Measurements from ENCODE around the gene GADD45G.

DNA sequence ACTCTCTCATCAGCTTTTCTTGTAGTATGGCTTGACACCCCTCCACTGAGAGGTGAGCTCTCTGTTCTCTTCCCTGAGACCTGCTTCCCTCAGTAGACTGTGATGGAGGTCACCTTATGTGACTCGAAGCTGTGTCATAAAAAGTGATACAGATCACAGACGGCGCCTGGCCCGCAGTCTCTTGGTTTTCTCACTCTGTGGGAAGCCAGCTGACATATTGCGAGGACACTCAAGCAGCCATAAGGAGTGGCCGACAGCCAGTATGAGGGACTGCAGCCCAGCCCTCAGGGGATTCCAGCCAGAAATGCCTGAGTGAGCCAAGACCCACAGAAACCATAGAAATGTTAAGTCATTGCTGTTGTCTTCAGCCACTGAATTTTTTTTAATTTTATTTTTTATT, 38.0 kb downstream of the GADD45G start:
- TF ChIP-seq ETV6 (CRISPR knock-in tag; IDR thresholded peaks at IDR 0.05) = no peak
- TF ChIP-seq JUN (CRISPR knock-in tag; IDR thresholded peaks at IDR 0.05) = no peak
- TF ChIP-seq, protein P1, sequence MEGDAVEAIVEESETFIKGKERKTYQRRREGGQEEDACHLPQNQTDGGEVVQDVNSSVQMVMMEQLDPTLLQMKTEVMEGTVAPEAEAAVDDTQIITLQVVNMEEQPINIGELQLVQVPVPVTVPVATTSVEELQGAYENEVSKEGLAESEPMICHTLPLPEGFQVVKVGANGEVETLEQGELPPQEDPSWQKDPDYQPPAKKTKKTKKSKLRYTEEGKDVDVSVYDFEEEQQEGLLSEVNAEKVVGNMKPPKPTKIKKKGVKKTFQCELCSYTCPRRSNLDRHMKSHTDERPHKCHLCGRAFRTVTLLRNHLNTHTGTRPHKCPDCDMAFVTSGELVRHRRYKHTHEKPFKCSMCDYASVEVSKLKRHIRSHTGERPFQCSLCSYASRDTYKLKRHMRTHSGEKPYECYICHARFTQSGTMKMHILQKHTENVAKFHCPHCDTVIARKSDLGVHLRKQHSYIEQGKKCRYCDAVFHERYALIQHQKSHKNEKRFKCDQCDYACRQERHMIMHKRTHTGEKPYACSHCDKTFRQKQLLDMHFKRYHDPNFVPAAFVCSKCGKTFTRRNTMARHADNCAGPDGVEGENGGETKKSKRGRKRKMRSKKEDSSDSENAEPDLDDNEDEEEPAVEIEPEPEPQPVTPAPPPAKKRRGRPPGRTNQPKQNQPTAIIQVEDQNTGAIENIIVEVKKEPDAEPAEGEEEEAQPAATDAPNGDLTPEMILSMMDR (IDR thresholded peaks at IDR 0.05) = no peak
- no peak for TF ChIP-seq JAZF1 (CRISPR knock-in tag; IDR thresholded peaks at IDR 0.05)
- TF ChIP-seq TCF7 (CRISPR knock-in tag; IDR thresholded peaks at IDR 0.05; ENCODE audit: low read depth) = no peak
- TF ChIP-seq, protein P2, sequence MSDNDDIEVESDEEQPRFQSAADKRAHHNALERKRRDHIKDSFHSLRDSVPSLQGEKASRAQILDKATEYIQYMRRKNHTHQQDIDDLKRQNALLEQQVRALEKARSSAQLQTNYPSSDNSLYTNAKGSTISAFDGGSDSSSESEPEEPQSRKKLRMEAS (CRISPR knock-in tag; IDR thresholded peaks at IDR 0.05) = no peak
- no peak for TF ChIP-seq OVOL2 (CRISPR knock-in tag; IDR thresholded peaks at IDR 0.05; ENCODE audit: borderline replicate concordance)
- no peak for TF ChIP-seq SMAD4 (CRISPR knock-in tag; IDR thresholded peaks at IDR 0.05)
- TF ChIP-seq NR3C1 (CRISPR knock-in tag; conservative IDR thresholded peaks at IDR 0.05; ENCODE audit: low read depth) = no peak
- TF ChIP-seq, protein P3, sequence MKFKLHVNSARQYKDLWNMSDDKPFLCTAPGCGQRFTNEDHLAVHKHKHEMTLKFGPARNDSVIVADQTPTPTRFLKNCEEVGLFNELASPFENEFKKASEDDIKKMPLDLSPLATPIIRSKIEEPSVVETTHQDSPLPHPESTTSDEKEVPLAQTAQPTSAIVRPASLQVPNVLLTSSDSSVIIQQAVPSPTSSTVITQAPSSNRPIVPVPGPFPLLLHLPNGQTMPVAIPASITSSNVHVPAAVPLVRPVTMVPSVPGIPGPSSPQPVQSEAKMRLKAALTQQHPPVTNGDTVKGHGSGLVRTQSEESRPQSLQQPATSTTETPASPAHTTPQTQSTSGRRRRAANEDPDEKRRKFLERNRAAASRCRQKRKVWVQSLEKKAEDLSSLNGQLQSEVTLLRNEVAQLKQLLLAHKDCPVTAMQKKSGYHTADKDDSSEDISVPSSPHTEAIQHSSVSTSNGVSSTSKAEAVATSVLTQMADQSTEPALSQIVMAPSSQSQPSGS (CRISPR knock-in tag; IDR thresholded peaks at IDR 0.05; ENCODE audit: borderline replicate concordance, low read depth) = no peak
- no peak for TF ChIP-seq GABPB1 (CRISPR knock-in tag; IDR thresholded peaks at IDR 0.05)
- TF ChIP-seq NFYB (CRISPR knock-in tag; conservative IDR thresholded peaks at IDR 0.05; ENCODE audit: low read depth) = no peak
- TF ChIP-seq, protein P4, sequence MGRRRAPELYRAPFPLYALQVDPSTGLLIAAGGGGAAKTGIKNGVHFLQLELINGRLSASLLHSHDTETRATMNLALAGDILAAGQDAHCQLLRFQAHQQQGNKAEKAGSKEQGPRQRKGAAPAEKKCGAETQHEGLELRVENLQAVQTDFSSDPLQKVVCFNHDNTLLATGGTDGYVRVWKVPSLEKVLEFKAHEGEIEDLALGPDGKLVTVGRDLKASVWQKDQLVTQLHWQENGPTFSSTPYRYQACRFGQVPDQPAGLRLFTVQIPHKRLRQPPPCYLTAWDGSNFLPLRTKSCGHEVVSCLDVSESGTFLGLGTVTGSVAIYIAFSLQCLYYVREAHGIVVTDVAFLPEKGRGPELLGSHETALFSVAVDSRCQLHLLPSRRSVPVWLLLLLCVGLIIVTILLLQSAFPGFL (CRISPR knock-in tag; IDR thresholded peaks at IDR 0.05; ENCODE audit: borderline replicate concordance) = no peak
